K562 (cell line): ENCODE data around the gene PSMD9. TPM values are rescaled to one million over a fixed set of nuclear protein-coding genes. Genes with fewer than 3 reads are reported as not detected.
A peak's percentile ranks its signal among the peaks of the same experiment; 100 is the strongest.

Experiments
- ARID1B ChIP-seq: fragments of 450-650 bp; IDR thresholded peaks from 2 replicates; pipeline ENCODE4 v1.6.1; 2016; ENCODE audit warnings: antibody characterized with exemption, mild to moderate bottlenecking, inconsistent platforms
- FOXJ3 ChIP-seq: sonication (generic); formaldehyde crosslinking; IDR thresholded peaks from 2 replicates; pipeline ENCODE4 v1.4.0; 2020; ENCODE audit warnings: mild to moderate bottlenecking, missing genetic modification reagents
- NFRKB ChIP-seq: fragments of 450-650 bp; IDR thresholded peaks from 2 replicates; pipeline ENCODE4 v1.6.1; 2016; ENCODE audit warnings: low read depth
- NFYB ChIP-seq: IDR thresholded peaks from 2 replicates; pipeline ENCODE4 v1.6.1; 2011; ENCODE audit warnings: mild to moderate bottlenecking, moderate library complexity; ENCODE audit not compliant: insufficient read length; ENCODE audit errors: extremely low read depth
- POLR3A ChIP-seq: IDR thresholded peaks from 2 replicates; pipeline ENCODE4 v1.6.1; 2011; ENCODE audit warnings: borderline replicate concordance, mild to moderate bottlenecking, moderate library complexity; ENCODE audit not compliant: insufficient read length, insufficient read depth; ENCODE audit errors: extremely low read depth
- PPARD ChIP-seq: fragments of 250-450 bp; sonication (Bioruptor Pico); IDR thresholded peaks from 2 replicates; pipeline ENCODE4 v1.8.0; 2022; ENCODE audit warnings: inconsistent platforms, mild to moderate bottlenecking, moderate library complexity
- RFX1 ChIP-seq: fragments of 450-650 bp; IDR thresholded peaks from 2 replicates; pipeline ENCODE4 v1.6.1; 2016; ENCODE audit warnings: mild to moderate bottlenecking, moderate library complexity
- RHOXF2B ChIP-seq: fragments of 250-450 bp; sonication (Bioruptor Pico); conservative IDR thresholded peaks from 2 replicates; pipeline ENCODE4 v1.5.1; 2021
- SMAD4 ChIP-seq: fragments of 250-450 bp; sonication (Bioruptor Pico); conservative IDR thresholded peaks from 2 replicates; pipeline ENCODE4 v1.8.0; 2021; ENCODE audit warnings: inconsistent platforms, mild to moderate bottlenecking, moderate library complexity
- SNRNP70 ChIP-seq: fragments of 200-400 bp; formaldehyde crosslinking; optimal IDR thresholded peaks from 2 replicates; pipeline ENCODE3; 2017; ENCODE audit warnings: low read depth, low read length
- SUPT5H ChIP-seq: fragments of 450-650 bp; IDR thresholded peaks from 2 replicates; pipeline ENCODE4 v1.6.1; 2016
- TEAD1 ChIP-seq, 2 experiments: fragments of 450-650 bp in 1 of 2; sonication (generic) in 1 of 2; formaldehyde crosslinking; IDR thresholded peaks; 2 replicates each; pipeline versions ENCODE4 v1.4.0 to v1.8.0; 2020 to 2022; ENCODE audit warnings: mild to moderate bottlenecking in 2 of 2, missing genetic modification reagents in 1 of 2
- TRIM24 ChIP-seq, 2 experiments: fragments of 450-650 bp; IDR thresholded peaks; 2 replicates each; pipeline ENCODE4 v1.6.1; 2016
- ZKSCAN8 ChIP-seq: fragments of 200-800 bp; sonication (Bioruptor generic); IDR thresholded peaks from 2 replicates; pipeline ENCODE4 v1.6.1; 2016; ENCODE audit warnings: missing genetic modification characterization, missing compliant biosample characterization
- ZNF175 ChIP-seq: fragments of 200-800 bp; sonication (Bioruptor generic); IDR thresholded peaks from 2 replicates; pipeline ENCODE4 v1.6.1; 2016; ENCODE audit warnings: low read depth, mild to moderate bottlenecking, missing genetic modification characterization, missing compliant biosample characterization
- ZNF282 ChIP-seq: sonication (generic); formaldehyde crosslinking; IDR thresholded peaks from 2 replicates; pipeline ENCODE4 v1.8.1; 2023; ENCODE audit warnings: missing genetic modification reagents
- ZSCAN32 ChIP-seq: fragments of 450-650 bp; formaldehyde crosslinking; IDR thresholded peaks from 2 replicates; pipeline ENCODE4 v1.4.0; 2020; ENCODE audit warnings: mild to moderate bottlenecking, moderate library complexity
- polyA plus RNA-seq, 8 experiments: library from polyadenylated mRNA; depleted of rRNA in 4 of 8; stranded (reverse) in 5 of 8; unstranded in 3 of 8; fragments of >200 nt; fragmentation: Nextera tagmentation in 2 of 8; fragmentation: Illumina TruSeq in 1 of 8; extraction: Ambion mirVana in 2 of 8; extraction: Trizol in 1 of 8; gene quantifications; 2 replicates each; pipeline versions ENCODE4 v1.2.1 to v1.2.3, GENCODE V29; 2011 to 2014; ENCODE audit warnings: inconsistent platforms in 1 of 8, missing spikeins in 1 of 8
- total RNA-seq, 7 experiments: library from RNA; depleted of rRNA in 6 of 7; stranded (reverse); fragments of >200 nt in 6 of 7; fragmentation: Illumina TruSeq in 2 of 7; extraction: Trizol in 2 of 7; gene quantifications; 2 replicates each; pipeline versions ENCODE4 v1.2.1 to v1.2.3, GENCODE V29; 2011 to 2021; ENCODE audit warnings: low replicate concordance in 1 of 7
- TF ChIP-seq, protein P1 (sequence below): fragments of 250-450 bp; sonication (Bioruptor Pico); IDR thresholded peaks from 2 replicates; pipeline ENCODE4 v1.5.0; 2020; ENCODE audit warnings: mild to moderate bottlenecking, borderline replicate concordance
- TF ChIP-seq, protein P2 (sequence below), 2 experiments: fragments of 450-650 bp; IDR thresholded peaks; 2 replicates each; pipeline ENCODE4 v1.6.1; 2016; ENCODE audit warnings: mild to moderate bottlenecking in 2 of 2, borderline replicate concordance in 1 of 2, low read depth in 1 of 2, moderate library complexity in 1 of 2

The PSMD9 gene
- total and polyA plus RNA-seq, 9 of the 15 experiments (the other 6 are each of a cell fraction or from before 2014, with no cell fraction given) = 12.2 to 143 (median 61.3) TPM

DNA sequence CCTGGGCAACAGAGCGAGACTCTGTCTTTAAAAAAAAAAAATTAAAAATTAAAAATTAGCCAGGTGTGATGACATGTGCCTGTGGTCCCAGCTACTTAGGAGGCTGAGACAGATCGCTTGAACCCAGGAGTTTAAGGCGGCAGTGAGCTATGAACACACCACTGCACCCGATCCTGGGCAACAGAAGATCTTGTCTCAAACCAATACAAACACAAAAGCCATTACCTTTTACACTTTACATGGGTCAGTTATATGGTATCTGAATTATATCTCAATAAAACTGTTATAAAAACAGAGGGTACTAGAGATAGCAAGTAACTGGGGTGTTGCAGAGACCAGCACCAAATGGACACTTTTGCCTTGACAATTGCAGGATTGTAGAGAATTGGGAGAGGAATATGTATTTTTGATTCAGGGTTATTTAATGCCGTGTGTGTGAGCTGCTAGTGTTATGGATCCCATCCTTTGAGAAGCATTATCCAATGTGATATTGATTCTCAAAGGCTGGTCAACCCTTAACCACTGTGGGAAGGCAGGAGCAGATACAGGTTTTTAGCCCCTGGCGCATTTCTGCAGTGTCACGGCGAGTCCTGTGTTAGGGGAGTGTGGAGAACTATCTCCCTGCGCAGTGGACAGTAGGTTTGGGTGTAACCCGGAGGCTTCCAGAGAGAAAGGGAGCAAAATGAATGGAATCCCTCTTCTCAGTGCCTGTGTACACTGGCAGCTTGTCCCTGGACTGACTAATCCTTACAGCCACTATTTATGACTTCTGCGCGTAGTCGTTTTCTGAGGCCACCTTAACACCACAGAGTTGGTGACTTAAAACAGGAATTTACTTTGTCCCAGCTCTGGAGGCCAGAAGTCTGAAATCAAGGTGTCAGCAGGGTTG lies 4.3 kb downstream of the PSMD9 start (continued):
- TF ChIP-seq, protein P1, sequence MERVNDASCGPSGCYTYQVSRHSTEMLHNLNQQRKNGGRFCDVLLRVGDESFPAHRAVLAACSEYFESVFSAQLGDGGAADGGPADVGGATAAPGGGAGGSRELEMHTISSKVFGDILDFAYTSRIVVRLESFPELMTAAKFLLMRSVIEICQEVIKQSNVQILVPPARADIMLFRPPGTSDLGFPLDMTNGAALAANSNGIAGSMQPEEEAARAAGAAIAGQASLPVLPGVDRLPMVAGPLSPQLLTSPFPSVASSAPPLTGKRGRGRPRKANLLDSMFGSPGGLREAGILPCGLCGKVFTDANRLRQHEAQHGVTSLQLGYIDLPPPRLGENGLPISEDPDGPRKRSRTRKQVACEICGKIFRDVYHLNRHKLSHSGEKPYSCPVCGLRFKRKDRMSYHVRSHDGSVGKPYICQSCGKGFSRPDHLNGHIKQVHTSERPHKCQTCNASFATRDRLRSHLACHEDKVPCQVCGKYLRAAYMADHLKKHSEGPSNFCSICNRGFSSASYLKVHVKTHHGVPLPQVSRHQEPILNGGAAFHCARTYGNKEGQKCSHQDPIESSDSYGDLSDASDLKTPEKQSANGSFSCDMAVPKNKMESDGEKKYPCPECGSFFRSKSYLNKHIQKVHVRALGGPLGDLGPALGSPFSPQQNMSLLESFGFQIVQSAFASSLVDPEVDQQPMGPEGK (CRISPR knock-in tag) = no peak
- TF ChIP-seq ZNF175 (CRISPR knock-in tag) (no peak), ZKSCAN8 (CRISPR knock-in tag) (no peak), RHOXF2B (CRISPR knock-in tag) (no peak), PPARD (CRISPR knock-in tag) (no peak), ZNF282 (CRISPR knock-in tag) (no peak), NFYB (no peak), ARID1B (peak; percentile 76), RFX1 (no peak), ZSCAN32 (CRISPR knock-in tag) (no peak), TEAD1 (CRISPR knock-in tag; IDR thresholded peaks at IDR 0.05) (no peak), SMAD4 (CRISPR knock-in tag) (no peak), NFRKB (peak; percentile 14; the same call in 1 of the 2 replicates), FOXJ3 (CRISPR knock-in tag) (no peak), SUPT5H (no peak), TRIM24 (IDR thresholded peaks at IDR 0.05) (no peak; a peak in 1 of 4 replicates), SNRNP70 (no peak), POLR3A (no peak)
- TF ChIP-seq, protein P2, sequence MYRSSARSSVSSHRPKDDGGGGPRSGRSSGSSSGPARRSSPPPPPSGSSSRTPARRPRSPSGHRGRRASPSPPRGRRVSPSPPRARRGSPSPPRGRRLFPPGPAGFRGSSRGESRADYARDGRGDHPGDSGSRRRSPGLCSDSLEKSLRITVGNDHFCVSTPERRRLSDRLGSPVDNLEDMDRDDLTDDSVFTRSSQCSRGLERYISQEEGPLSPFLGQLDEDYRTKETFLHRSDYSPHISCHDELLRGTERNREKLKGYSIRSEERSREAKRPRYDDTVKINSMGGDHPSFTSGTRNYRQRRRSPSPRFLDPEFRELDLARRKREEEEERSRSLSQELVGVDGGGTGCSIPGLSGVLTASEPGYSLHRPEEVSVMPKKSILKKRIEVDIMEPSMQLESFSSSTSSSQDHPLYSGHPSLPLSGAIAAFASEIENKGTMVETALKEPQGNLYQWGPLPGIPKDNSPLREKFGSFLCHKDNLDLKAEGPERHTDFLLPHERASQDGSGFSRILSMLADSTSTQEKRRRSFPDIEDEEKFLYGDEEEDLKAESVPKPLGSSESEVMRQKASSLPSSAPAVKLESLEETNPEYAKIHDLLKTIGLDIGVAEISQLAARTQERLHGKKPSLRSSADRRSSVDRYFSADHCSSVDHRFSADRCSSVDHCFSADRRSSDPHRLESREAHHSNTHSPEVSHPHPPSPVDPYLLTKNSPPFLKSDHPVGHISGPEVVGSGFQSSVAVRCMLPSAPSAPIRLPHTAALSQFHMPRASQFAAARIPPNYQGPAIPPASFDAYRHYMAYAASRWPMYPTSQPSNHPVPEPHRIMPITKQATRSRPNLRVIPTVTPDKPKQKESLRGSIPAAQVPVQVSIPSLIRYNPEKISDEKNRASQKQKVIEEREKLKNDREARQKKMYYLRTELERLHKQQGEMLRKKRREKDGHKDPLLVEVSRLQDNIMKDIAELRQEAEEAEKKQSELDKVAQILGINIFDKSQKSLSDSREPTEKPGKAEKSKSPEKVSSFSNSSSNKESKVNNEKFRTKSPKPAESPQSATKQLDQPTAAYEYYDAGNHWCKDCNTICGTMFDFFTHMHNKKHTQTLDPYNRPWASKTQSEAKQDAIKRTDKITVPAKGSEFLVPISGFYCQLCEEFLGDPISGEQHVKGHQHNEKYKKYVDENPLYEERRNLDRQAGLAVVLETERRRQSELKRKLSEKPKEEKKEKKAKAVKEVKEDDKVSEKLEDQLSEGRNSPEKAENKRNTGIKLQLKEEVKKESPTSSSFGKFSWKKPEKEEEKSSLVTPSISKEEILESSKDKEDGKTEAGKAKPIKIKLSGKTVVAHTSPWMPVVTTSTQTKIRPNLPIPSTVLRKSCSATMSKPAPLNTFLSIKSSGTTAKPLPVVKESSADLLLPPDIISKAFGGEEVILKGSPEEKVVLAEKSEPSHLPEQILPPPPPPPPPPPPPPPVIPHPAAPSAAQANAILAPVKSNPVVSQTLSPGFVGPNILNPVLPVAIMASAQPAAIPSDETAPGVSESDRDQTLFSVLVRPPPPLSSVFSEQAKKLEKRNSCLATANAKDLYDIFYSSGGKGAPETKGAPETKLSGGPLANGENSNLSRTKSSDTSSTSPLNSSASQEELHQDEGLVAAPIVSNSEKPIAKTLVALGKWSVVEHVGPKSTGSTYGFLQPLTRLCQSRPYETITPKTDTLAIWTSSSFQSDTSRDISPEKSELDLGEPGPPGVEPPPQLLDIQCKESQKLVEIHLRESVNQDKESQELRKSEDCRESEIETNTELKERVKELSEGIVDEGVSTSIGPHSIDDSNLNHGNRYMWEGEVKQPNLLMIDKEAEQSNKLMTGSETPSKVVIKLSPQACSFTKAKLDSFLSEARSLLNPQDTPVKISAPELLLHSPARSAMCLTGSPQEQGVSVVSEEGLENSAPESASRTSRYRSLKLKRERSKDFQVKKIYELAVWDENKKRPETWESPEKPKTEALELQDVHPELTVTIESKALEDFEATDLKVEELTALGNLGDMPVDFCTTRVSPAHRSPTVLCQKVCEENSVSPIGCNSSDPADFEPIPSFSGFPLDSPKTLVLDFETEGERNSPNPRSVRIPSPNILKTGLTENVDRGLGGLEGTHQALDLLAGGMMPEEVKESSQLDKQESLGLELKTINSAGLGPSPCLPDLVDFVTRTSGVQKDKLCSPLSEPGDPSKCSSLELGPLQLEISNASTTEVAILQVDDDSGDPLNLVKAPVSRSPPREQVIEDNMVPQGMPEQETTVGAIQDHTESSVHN (IDR thresholded peaks at IDR 0.05; ENCODE audit: borderline replicate concordance in 1 of 2, low read depth in 1 of 2) = no peak
